ENCODE data around the gene DEXI. TPM values are rescaled to one million over a fixed set of nuclear protein-coding genes. Genes with fewer than 3 reads are reported as not detected.

Gene DEXI
- total and polyA plus RNA-seq, 2 of the 13 experiments (the other 11 are each of a cell fraction or from before 2014, with no cell fraction given) = 51.5 to 70.4 TPM

DNA sequence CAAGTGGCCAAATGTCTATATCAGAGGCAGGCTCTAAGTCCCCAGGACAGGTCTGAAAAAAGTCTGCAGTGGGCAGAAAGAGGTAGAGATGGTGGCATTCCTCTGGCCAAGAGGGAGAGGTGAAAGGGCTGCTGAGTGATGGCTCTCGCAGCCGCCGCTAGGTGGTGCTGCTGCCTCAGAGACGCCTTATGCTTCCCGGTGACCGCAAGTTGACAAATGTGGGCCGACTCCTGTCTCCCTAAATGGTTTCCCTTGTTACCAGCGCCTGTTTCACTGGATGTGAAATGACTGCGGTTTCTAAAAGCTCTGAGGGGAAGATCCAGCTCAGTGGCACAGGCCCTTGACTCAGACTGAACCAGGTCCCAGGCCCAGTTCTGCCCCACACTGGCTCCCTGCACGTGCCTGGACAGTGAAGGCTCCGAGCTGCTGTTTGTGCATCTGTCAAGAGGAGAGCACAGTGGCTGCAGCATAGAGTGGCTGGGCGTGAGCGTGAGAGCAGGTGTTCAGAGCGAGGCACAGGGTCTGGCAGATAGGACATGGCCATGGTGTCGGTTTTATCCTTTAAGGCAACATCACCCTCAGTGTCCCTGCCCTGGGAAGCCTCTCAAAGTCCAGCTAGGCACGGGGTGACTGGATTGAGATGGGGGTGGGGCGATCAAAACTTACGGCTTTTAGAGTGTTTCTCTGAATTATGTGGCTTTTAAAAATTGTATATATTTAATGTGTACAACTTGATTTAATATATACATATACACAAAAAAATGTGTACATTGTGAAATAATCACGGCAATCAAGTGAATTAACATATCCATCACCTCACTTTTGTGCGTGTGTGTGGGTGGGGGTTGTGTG, 22.0 kb upstream of the DEXI start (continued):
- TF ChIP-seq ZNF550 (CRISPR knock-in tag; IDR thresholded peaks at IDR 0.05; ENCODE audit: borderline replicate concordance) = no peak
- no peak for TF ChIP-seq MAF1 (CRISPR knock-in tag; IDR thresholded peaks at IDR 0.05; ENCODE audit: borderline replicate concordance)
- peak; percentile 73 for TF ChIP-seq ZBTB38 (CRISPR knock-in tag; IDR thresholded peaks at IDR 0.05)
- TF ChIP-seq ARID2 (CRISPR knock-in tag; IDR thresholded peaks at IDR 0.05; ENCODE audit: borderline replicate concordance) = no peak
- TF ChIP-seq, protein P1, sequence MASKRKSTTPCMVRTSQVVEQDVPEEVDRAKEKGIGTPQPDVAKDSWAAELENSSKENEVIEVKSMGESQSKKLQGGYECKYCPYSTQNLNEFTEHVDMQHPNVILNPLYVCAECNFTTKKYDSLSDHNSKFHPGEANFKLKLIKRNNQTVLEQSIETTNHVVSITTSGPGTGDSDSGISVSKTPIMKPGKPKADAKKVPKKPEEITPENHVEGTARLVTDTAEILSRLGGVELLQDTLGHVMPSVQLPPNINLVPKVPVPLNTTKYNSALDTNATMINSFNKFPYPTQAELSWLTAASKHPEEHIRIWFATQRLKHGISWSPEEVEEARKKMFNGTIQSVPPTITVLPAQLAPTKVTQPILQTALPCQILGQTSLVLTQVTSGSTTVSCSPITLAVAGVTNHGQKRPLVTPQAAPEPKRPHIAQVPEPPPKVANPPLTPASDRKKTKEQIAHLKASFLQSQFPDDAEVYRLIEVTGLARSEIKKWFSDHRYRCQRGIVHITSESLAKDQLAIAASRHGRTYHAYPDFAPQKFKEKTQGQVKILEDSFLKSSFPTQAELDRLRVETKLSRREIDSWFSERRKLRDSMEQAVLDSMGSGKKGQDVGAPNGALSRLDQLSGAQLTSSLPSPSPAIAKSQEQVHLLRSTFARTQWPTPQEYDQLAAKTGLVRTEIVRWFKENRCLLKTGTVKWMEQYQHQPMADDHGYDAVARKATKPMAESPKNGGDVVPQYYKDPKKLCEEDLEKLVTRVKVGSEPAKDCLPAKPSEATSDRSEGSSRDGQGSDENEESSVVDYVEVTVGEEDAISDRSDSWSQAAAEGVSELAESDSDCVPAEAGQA (IDR thresholded peaks at IDR 0.05; ENCODE audit: low read depth) = no peak
- TF ChIP-seq, protein P1 (CRISPR knock-in tag; IDR thresholded peaks at IDR 0.05; ENCODE audit: borderline replicate concordance) = no peak
- no peak for TF ChIP-seq ATAD3A (CRISPR knock-in tag; IDR thresholded peaks at IDR 0.05)
- TF ChIP-seq SCMH1 (CRISPR knock-in tag; IDR thresholded peaks at IDR 0.05; ENCODE audit: borderline replicate concordance) = no peak
- no peak for TF ChIP-seq RBFOX2 (IDR thresholded peaks at IDR 0.05; ENCODE audit: low read depth, low read length)
- no peak for TF ChIP-seq RBM22 (optimal IDR thresholded peaks at IDR 0.05; ENCODE audit: low read length)
- TF ChIP-seq RARG (CRISPR knock-in tag; IDR thresholded peaks at IDR 0.05; ENCODE audit: low read depth) = no peak
- TF ChIP-seq PHB2 (IDR thresholded peaks at IDR 0.05; ENCODE audit: partially characterized antibody) = no peak
- no peak for TF ChIP-seq KDM6A (CRISPR knock-in tag; IDR thresholded peaks at IDR 0.05; ENCODE audit: low read depth)
- TF ChIP-seq NONO (IDR thresholded peaks at IDR 0.05) = no peak
- TF ChIP-seq NONO (CRISPR knock-in tag; conservative IDR thresholded peaks at IDR 0.05) = 0 out of 2 replicates have a peak, but pooled peaks have one; percentile 48
- TF ChIP-seq, protein P2, sequence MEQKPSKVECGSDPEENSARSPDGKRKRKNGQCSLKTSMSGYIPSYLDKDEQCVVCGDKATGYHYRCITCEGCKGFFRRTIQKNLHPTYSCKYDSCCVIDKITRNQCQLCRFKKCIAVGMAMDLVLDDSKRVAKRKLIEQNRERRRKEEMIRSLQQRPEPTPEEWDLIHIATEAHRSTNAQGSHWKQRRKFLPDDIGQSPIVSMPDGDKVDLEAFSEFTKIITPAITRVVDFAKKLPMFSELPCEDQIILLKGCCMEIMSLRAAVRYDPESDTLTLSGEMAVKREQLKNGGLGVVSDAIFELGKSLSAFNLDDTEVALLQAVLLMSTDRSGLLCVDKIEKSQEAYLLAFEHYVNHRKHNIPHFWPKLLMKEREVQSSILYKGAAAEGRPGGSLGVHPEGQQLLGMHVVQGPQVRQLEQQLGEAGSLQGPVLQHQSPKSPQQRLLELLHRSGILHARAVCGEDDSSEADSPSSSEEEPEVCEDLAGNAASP (CRISPR knock-in tag; IDR thresholded peaks at IDR 0.05; ENCODE audit: borderline replicate concordance) = no peak
- TF ChIP-seq MIXL1 (CRISPR knock-in tag; IDR thresholded peaks at IDR 0.05) = no peak
- TF ChIP-seq, protein P3, sequence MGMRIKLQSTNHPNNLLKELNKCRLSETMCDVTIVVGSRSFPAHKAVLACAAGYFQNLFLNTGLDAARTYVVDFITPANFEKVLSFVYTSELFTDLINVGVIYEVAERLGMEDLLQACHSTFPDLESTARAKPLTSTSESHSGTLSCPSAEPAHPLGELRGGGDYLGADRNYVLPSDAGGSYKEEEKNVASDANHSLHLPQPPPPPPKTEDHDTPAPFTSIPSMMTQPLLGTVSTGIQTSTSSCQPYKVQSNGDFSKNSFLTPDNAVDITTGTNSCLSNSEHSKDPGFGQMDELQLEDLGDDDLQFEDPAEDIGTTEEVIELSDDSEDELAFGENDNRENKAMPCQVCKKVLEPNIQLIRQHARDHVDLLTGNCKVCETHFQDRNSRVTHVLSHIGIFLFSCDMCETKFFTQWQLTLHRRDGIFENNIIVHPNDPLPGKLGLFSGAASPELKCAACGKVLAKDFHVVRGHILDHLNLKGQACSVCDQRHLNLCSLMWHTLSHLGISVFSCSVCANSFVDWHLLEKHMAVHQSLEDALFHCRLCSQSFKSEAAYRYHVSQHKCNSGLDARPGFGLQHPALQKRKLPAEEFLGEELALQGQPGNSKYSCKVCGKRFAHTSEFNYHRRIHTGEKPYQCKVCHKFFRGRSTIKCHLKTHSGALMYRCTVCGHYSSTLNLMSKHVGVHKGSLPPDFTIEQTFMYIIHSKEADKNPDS (CRISPR knock-in tag; IDR thresholded peaks at IDR 0.05) = no peak
- TF ChIP-seq ISX (CRISPR knock-in tag; conservative IDR thresholded peaks at IDR 0.05) = no peak
- TF ChIP-seq ZFAT (CRISPR knock-in tag; conservative IDR thresholded peaks at IDR 0.05) = no peak
- peak; percentile 97; the same call in 1 of the 2 replicates for TF ChIP-seq ZNF598 (CRISPR knock-in tag; IDR thresholded peaks at IDR 0.05; ENCODE audit: borderline replicate concordance)
- TF ChIP-seq ZNF761 (CRISPR knock-in tag; conservative IDR thresholded peaks at IDR 0.05) = no peak
